ENCODE measurements around the gene DUSP15. TPM values are rescaled to one million over a fixed set of nuclear protein-coding genes. Genes with fewer than 3 reads are reported as not detected.

DUSP15 gene
- polyA plus RNA-seq, 3 donors: not detected

GRCh38 chr20:31819083-31819784, 51.1 kb downstream of the DUSP15 start, which contains the start of gene MYLK2:
MYLK2 (plus strand) TSS chr20:31819356; CDS start chr20:31819581, 225 bp downstream.
- TF ChIP-seq CTCF (IDR thresholded peaks at IDR 0.05): no peak
- Histone ChIP-seq H3K79me2 (ENCODE audit: insufficient read depth, low read length) (no peaks in the 10 kb centered on the region), H3K4me1 (ENCODE audit: control insufficient read depth in 1 of 2, insufficient read depth in 2 of 2, low read length in 2 of 2) (peaks cover 3 to 9% of the 10 kb centered on the region in 2 donors), H2AFZ (ENCODE audit: insufficient read depth, low read depth, low read length, poor library complexity, severe bottlenecking) (no peak within 1 kb of the TSS), H3K9ac (ENCODE audit: insufficient read depth, low read length, poor library complexity, severe bottlenecking) (no peak within 1 kb of the TSS), H3K9me3 (replicated peaks in 1 of 2; ENCODE audit: control insufficient read depth in 1 of 2, insufficient read depth in 1 of 2, low read length in 2 of 2) (no peaks in the 10 kb centered on the region), H3K27ac (ENCODE audit: low read depth in 1 of 2, low read length in 2 of 2) (no peak within 1 kb of the TSS), H3K36me3 (replicated peaks in 1 of 2; ENCODE audit: control insufficient read depth in 1 of 2, insufficient read depth in 2 of 2, low read length in 2 of 2) (no peaks in the 10 kb centered on the region), H3K27me3 (ENCODE audit: control insufficient read depth in 2 of 2, insufficient read depth in 2 of 2, low read length in 2 of 2) (peaks cover 0 to 6% of the 10 kb centered on the region in 2 donors), H4K20me1 (ENCODE audit: insufficient read depth, low read length) (no peaks in the 10 kb centered on the region), H3K4me2 (replicated peaks; ENCODE audit: extremely low read depth, low read length, poor library complexity, severe bottlenecking) (no peak within 1 kb of the TSS), H3K4me3 (replicated peaks in 1 of 3; ENCODE audit: low read depth in 2 of 3, low read length in 3 of 3) (no peak within 1 kb of the TSS)
- Mint-ChIP-seq H3K4me1 (peaks cover 4% of the 10 kb centered on the region), H3K27me3 (ENCODE audit: low read depth in 3 of 3) (peaks cover 2 to 8% (median 5%) of the 10 kb centered on the region in 3 donors), H3K4me3 (no peak within 1 kb of the TSS), H3K36me3 (no peaks in the 10 kb centered on the region), H3K27ac (no peak within 1 kb of the TSS), H3K9me3 (peaks cover 0 to 2% (median 0%) of the 10 kb centered on the region in 7 donors)
- intact Hi-C loops (cut with micrococcal nuclease): no loop called here
- WGBS (ENCODE audit: insufficient coverage): 94% methylated on average over 12 of the region's 16 CpGs
- no peak for DNase-seq

- H3K9me3 Mint-ChIP-seq: peaks cover 0 to 2% (median 0%) of the 10 kb centered on the region in 7 donors
- Histone ChIP-seq H3K4me1 (ENCODE audit: control insufficient read depth in 1 of 2, insufficient read depth in 2 of 2, low read length in 2 of 2) (peaks cover 3 to 9% of the 10 kb centered on the region in 2 donors), H3K79me2 (ENCODE audit: insufficient read depth, low read length) (no peaks in the 10 kb centered on the region), H3K27me3 (ENCODE audit: control insufficient read depth in 2 of 2, insufficient read depth in 2 of 2, low read length in 2 of 2) (peaks cover 0 to 6% of the 10 kb centered on the region in 2 donors), H4K20me1 (ENCODE audit: insufficient read depth, low read length) (no peaks in the 10 kb centered on the region), H3K4me3 (replicated peaks in 1 of 3; ENCODE audit: low read depth in 2 of 3, low read length in 3 of 3) (no peak overlapping the region), H3K9me3 (replicated peaks in 1 of 2; ENCODE audit: control insufficient read depth in 1 of 2, insufficient read depth in 1 of 2, low read length in 2 of 2) (no peaks in the 10 kb centered on the region), H3K9ac (ENCODE audit: insufficient read depth, low read length, poor library complexity, severe bottlenecking) (no peak overlapping the region), H2AFZ (ENCODE audit: insufficient read depth, low read depth, low read length, poor library complexity, severe bottlenecking) (no peak overlapping the region), H3K36me3 (replicated peaks in 1 of 2; ENCODE audit: control insufficient read depth in 1 of 2, insufficient read depth in 2 of 2, low read length in 2 of 2) (no peaks in the 10 kb centered on the region), H3K27ac (ENCODE audit: low read depth in 1 of 2, low read length in 2 of 2) (no peak overlapping the region), H3K4me2 (replicated peaks; ENCODE audit: extremely low read depth, low read length, poor library complexity, severe bottlenecking) (no peak overlapping the region)
- 73% methylated on average over 6 of the region's 8 CpGs for WGBS (ENCODE audit: insufficient coverage)
- intact Hi-C loops (cut with micrococcal nuclease): no loop called here
- H3K4me3 Mint-ChIP-seq: no peak overlapping the region
- TF ChIP-seq CTCF (IDR thresholded peaks at IDR 0.05): no peak
- peaks cover 4% of the 10 kb centered on the region for H3K4me1 Mint-ChIP-seq
- peaks cover 2 to 8% (median 5%) of the 10 kb centered on the region in 3 donors for H3K27me3 Mint-ChIP-seq (ENCODE audit: low read depth in 3 of 3)
- no peaks in the 10 kb centered on the region for H3K36me3 Mint-ChIP-seq
- no peak overlapping the region for H3K27ac Mint-ChIP-seq
- DNase-seq: no peak
Measured at GRCh38 chr20:31818376-31818908, 51.9 kb downstream of the DUSP15 start.

All from CD14-positive monocyte (primary cell).